ENCODE measurements around the gene GRPEL2.

DNA sequence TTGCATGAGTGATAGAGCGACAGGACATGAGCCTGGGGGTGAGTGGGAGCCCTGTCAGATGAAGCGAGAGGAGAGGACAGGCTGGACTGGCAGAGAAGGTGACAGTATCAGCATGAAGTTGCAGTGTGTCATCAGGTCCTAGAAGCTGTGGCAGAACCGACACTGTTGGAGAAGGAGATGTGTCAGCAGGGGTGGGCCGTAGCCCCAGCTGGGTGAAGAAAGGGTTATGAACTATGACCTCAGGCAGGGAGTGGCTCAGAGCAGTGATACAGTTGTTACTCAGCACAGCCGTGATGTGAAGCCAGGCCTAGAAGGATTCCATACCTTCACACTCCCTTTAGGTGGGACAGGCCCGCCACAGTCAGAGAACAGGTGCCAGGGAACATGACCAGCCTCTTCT is 20.1 kb downstream of the GRPEL2 start:
- TF ChIP-seq CTCF (IDR thresholded peaks at IDR 0.05; ENCODE audit: low read depth, low read length) = no peak
- no peak for TF ChIP-seq MAX (IDR thresholded peaks at IDR 0.05; ENCODE audit: low read depth, low read length)

All from NB4 (cell line).